ENCODE results near the gene SLC35A1. TPM values are rescaled to one million over a fixed set of nuclear protein-coding genes. Genes with fewer than 3 reads are reported as not detected.

SLC35A1 gene
- total and polyA plus RNA-seq, 10 donors, result 13.3 to 25.4 (median 18.7) TPM

DNA sequence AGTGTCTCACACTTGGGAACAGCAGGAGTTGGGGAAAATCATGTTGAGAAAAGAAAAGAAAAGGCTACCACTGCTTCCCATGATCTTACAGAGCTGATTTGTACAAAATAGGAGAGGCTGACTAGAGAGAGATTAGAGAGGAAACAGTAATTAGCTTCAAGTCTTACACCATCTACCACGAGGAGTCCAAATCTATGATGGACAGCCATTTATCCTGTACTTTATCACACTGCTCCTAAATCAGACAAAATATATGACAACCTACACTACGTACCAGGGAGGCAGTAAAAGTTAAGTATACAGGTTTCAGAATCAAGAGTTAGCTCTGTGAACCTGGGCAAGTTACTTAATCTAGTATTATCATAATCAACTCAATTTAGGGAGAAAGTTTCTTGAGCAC, 79.0 kb downstream of the SLC35A1 start:
- no peak for DNase-seq
- 63 to 84% (median 75%) methylated on average over 2 of the region's 2 CpGs for WGBS, 5 donors
- no peaks in the 10 kb centered on the region for H3K9me3 ChIP-seq
- intact Hi-C loops (cut with DNase I; ENCODE audit: low total_unique reads), result no loop called here
- TF ChIP-seq POLR2A (IDR thresholded peaks at IDR 0.05), result no peak
- no peak for TF ChIP-seq POLR2AphosphoS5 (IDR thresholded peaks at IDR 0.05)
- no peak for TF ChIP-seq CTCF (IDR thresholded peaks at IDR 0.05 in 8 of 11, conservative IDR thresholded peaks at IDR 0.05 in 3 of 11)
- H3K27ac ChIP-seq, result no peak overlapping the region
- H3K36me3 ChIP-seq, result peaks cover 0 to 93% (median 34%) of the 10 kb centered on the region in 6 donors
- no peaks in the 10 kb centered on the region for H3K27me3 ChIP-seq (replicated peaks in 1 of 7)
- no peaks in the 10 kb centered on the region for H3K4me1 ChIP-seq
- H3K4me3 ChIP-seq, result no peak overlapping the region

- Histone ChIP-seq H3K4me1 (no peaks in the 10 kb centered on the region), H3K4me3 (no peak overlapping the region), H3K9me3 (no peaks in the 10 kb centered on the region), H3K27me3 (replicated peaks in 1 of 7) (no peaks in the 10 kb centered on the region), H3K27ac (no peak overlapping the region), H3K36me3 (peaks cover 0 to 93% (median 34%) of the 10 kb centered on the region in 6 donors)
- TF ChIP-seq POLR2A (IDR thresholded peaks at IDR 0.05), result no peak
- TF ChIP-seq POLR2AphosphoS5 (IDR thresholded peaks at IDR 0.05), result no peak
- TF ChIP-seq CTCF (IDR thresholded peaks at IDR 0.05 in 8 of 11, conservative IDR thresholded peaks at IDR 0.05 in 3 of 11), result no peak
- intact Hi-C loops (cut with DNase I; ENCODE audit: low total_unique reads), result no loop called here
- 86 to 97% (median 97%) methylated on average over 4 of the region's 4 CpGs for WGBS, 5 donors
- DNase-seq, result no peak
Measured at GRCh38 chr6:87553159-87553765, 80.5 kb downstream of the SLC35A1 start.

DNA sequence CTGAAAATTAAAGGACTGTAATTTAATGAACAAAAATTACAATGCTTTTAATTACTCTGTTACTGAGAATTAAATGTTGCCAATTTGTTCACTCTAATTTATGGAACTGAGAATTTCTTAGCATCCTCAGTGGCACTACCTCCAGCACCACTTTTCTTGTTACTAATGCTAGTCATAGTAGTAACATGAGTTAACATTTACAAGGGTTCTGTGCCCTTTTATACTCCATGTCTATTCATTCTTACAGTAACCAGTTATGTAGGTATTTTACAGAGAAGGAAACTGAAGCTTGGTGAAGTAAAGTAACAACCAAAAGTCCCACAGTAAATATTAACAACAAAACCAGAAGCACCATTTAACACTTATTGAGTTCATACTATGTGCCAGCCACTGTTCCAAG, 82.7 kb downstream of the SLC35A1 start:
- H3K36me3 ChIP-seq, result peaks cover 0 to 95% (median 34%) of the 10 kb centered on the region in 6 donors
- TF ChIP-seq POLR2A (IDR thresholded peaks at IDR 0.05), result no peak
- no peak for TF ChIP-seq CTCF (IDR thresholded peaks at IDR 0.05 in 8 of 11, conservative IDR thresholded peaks at IDR 0.05 in 3 of 11)
- no peak for TF ChIP-seq POLR2AphosphoS5 (IDR thresholded peaks at IDR 0.05)
- H3K4me3 ChIP-seq, result no peak overlapping the region
- H3K27me3 ChIP-seq (replicated peaks in 1 of 7), result no peaks in the 10 kb centered on the region
- intact Hi-C loops (cut with DNase I; ENCODE audit: low total_unique reads), result no loop called here
- no peaks in the 10 kb centered on the region for H3K4me1 ChIP-seq
- DNase-seq, result no peak
- H3K9me3 ChIP-seq, result no peaks in the 10 kb centered on the region
- no peak overlapping the region for H3K27ac ChIP-seq

DNA sequence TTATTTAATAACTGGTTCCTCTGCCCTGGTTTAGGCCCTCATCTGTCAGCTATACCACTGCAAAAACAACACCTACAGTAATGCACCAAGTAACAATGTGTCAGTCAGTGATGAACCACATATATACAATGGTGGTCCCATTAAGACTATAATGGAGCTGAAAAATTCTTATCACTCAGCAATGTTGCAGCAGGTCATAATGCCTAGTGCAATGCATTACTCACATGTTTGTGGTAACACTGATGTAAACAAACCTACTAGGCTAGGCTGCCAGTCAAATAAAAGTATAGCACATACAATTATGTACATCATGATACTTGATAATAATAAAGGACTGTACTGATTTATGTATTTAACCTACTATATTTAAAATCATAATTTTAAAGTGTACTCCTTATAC, 85.7 kb downstream of the SLC35A1 start:
- H3K27ac ChIP-seq, result no peak overlapping the region
- peaks cover 3 to 100% (median 45%) of the 10 kb centered on the region in 6 donors for H3K36me3 ChIP-seq

More for the DNA sequence above, 85.7 kb downstream of the SLC35A1 start:
- no peak for TF ChIP-seq POLR2AphosphoS5 (IDR thresholded peaks at IDR 0.05)
- no peak for TF ChIP-seq CTCF (IDR thresholded peaks at IDR 0.05 in 8 of 11, conservative IDR thresholded peaks at IDR 0.05 in 3 of 11)
- TF ChIP-seq POLR2A (IDR thresholded peaks at IDR 0.05), result no peak
- Histone ChIP-seq H3K9me3 (no peaks in the 10 kb centered on the region), H3K4me3 (no peak overlapping the region), H3K4me1 (no peaks in the 10 kb centered on the region), H3K27me3 (replicated peaks in 1 of 7) (no peaks in the 10 kb centered on the region)
- intact Hi-C loops (cut with DNase I; ENCODE audit: low total_unique reads), result no loop called here
- DNase-seq, result no peak
